ENCODE data around the gene ABCB9.
"Not testable (repeated sequence)": the region's sequence is repeated elsewhere in the genome, so short reads cannot be mapped to it uniquely, and the experiment has no call there.

The ABCB9 gene

GRCh38 chr12:122895320-122895703 lies 71.0 kb downstream of the ABCB9 start:
- no peak for DNase-seq (ENCODE audit: low read depth)
- TF ChIP-seq, protein P1, sequence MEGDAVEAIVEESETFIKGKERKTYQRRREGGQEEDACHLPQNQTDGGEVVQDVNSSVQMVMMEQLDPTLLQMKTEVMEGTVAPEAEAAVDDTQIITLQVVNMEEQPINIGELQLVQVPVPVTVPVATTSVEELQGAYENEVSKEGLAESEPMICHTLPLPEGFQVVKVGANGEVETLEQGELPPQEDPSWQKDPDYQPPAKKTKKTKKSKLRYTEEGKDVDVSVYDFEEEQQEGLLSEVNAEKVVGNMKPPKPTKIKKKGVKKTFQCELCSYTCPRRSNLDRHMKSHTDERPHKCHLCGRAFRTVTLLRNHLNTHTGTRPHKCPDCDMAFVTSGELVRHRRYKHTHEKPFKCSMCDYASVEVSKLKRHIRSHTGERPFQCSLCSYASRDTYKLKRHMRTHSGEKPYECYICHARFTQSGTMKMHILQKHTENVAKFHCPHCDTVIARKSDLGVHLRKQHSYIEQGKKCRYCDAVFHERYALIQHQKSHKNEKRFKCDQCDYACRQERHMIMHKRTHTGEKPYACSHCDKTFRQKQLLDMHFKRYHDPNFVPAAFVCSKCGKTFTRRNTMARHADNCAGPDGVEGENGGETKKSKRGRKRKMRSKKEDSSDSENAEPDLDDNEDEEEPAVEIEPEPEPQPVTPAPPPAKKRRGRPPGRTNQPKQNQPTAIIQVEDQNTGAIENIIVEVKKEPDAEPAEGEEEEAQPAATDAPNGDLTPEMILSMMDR (conservative IDR thresholded peaks at IDR 0.05; ENCODE audit: control insufficient read depth, insufficient read depth, low read depth, low read length): no peak

DNA sequence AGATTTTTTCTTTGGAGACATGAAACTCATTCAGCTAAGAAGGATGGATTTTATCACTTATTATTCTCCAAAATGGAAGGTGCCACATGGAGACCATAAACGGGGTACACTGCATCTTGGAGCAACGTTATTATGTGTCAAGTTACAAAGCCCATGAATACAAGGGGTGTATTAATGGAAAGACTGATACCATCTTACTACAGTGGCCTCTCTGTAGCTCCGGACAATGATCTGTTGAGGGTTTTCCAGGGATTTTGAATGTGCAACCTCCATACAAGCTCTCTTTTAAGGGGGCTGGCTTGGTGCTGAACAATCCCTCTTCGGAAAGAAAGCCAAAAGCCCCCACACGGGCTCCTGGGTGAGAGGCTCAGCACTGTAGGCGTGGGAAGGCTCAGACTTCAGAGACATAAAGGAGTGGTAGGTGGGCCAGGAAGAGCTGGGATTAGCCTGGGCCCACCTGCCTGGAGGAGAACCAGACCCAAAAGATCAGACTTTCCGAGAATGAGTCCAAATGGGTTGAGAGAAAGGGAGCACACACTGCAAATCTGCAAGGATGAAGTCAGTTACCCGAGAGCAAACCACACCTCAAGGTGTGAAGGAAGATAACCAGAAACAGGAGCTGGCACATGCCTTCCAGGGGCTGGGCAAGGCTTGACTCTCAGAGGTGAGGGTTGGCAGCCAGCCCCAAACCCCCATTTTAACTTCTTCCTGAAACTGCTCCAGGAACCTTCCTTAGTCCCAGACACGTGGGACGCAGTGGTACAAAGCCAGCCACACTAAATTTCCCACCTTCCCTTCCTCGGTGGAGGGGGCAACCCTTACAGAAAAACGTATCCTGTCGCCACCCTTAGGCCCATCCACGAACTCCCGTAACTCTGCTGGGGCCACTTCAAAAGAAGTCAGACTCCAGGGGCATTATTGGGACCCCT lies 71.8 kb downstream of the ABCB9 start:
- TF ChIP-seq, protein P1 (conservative IDR thresholded peaks at IDR 0.05; ENCODE audit: control insufficient read depth, insufficient read depth, low read depth, low read length): no peak
- peak overlapping the region; percentile 79 for H3K4me3 ChIP-seq (ENCODE audit: control insufficient read depth, low read depth, low read length)
- DNase-seq (ENCODE audit: low read depth): no peak

More at GRCh38 chr12:122895320-122895703, 71.0 kb downstream of the ABCB9 start:
- peak overlapping the region; percentile 79 for H3K4me3 ChIP-seq (ENCODE audit: control insufficient read depth, low read depth, low read length)

- no peak for DNase-seq (ENCODE audit: low read depth)
Observed at GRCh38 chr12:122893208-122894153, 72.8 kb downstream of the ABCB9 start.

DNA sequence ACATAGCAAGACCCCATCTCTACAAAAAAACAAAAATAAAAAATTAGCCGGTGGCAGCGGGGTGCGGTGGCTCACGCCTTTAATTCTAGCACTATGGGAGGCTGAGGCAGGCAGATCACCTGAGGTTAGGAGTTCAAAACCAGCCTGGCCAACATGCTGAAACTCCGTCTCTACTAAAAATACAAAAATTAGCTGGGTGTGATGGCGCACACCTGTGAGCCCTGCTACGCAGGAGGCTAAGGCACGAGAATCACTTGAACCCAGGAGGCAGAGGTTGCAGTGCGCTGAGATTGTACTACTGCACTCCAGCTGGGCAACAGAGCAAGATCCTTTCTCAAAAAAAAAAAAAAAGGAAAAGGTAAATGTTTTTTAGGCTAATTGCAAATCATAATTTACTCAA lies 73.5 kb downstream of the ABCB9 start:
- not testable (repeated sequence) for DNase-seq (ENCODE audit: low read depth); H3K4me3 ChIP-seq (ENCODE audit: control insufficient read depth, low read depth, low read length)

More at GRCh38 chr12:122893208-122894153, 72.8 kb downstream of the ABCB9 start:
- TF ChIP-seq, protein P1 (conservative IDR thresholded peaks at IDR 0.05; ENCODE audit: control insufficient read depth, insufficient read depth, low read depth, low read length): no peak
- peak overlapping the region; percentile 79 for H3K4me3 ChIP-seq (ENCODE audit: control insufficient read depth, low read depth, low read length)

- DNase-seq (ENCODE audit: low read depth): peak; percentile 65
- peak overlapping the region; percentile 11 for H3K4me3 ChIP-seq (ENCODE audit: control insufficient read depth, low read depth, low read length)
- TF ChIP-seq, protein P1 (conservative IDR thresholded peaks at IDR 0.05; ENCODE audit: control insufficient read depth, insufficient read depth, low read depth, low read length): no peak
Observed at GRCh38 chr12:122891661-122892525, 74.4 kb downstream of the ABCB9 start.

DNA sequence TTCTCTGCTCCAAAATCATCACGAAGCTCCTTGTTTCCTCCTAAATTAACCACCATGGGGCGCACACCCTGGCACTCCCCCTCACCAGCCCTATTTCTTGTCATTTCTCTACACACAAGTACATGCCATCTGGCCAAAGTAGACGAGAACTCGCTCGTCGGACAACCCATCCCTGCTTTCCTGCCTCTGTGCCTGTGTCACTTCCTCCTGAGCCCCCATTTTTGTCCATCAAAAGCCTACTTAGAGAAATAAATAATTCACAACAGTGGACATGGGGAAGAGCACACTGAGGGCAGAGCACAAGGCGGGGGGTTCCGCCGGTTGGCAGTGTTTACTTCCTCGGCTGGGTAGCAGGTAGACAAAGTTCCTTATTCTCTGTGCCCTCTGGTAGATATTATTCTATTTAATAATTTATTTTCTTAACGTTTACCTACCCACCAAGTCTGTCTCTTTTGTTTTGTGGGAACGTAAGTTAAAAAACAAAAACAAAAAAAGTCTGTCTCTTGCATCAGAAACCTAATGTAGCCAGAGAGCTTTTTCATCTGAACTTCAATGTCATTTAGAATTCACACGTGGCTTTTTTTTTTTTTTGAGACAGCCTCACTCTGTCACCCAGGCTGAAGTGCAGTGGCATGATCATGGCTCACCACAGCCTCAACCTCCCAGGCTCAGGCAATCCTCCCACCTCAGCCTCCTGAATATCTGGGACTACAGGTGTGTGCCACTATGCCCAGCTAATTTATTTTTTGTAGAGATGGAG lies 76.3 kb downstream of the ABCB9 start:
- DNase-seq (ENCODE audit: low read depth): no peak
- TF ChIP-seq, protein P1 (conservative IDR thresholded peaks at IDR 0.05; ENCODE audit: control insufficient read depth, insufficient read depth, low read depth, low read length): no peak
- no peak overlapping the region for H3K4me3 ChIP-seq (ENCODE audit: control insufficient read depth, low read depth, low read length)

Data from fibroblast of mammary gland (primary cell).